ENCODE data around the gene CNOT6L.

DNA sequence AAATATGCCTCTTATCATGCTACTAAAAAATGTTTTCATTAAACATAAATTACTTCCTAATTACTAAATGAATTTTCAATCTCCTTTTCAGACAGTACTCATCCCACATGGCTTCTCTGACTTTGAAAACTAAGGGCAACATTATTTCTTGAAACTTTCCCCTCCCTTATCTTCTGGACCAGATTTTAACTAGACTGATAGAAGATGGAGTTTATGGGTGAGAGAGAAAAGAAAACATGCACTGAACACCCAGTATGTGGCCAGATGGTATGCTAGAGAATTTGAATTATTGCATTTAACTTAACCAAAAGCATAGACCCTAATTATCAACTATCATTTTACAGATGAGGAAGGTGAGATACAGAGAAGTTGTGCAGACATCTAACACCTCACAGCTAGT lies 16.8 kb downstream of the CNOT6L start:
- TF ChIP-seq, protein P1, sequence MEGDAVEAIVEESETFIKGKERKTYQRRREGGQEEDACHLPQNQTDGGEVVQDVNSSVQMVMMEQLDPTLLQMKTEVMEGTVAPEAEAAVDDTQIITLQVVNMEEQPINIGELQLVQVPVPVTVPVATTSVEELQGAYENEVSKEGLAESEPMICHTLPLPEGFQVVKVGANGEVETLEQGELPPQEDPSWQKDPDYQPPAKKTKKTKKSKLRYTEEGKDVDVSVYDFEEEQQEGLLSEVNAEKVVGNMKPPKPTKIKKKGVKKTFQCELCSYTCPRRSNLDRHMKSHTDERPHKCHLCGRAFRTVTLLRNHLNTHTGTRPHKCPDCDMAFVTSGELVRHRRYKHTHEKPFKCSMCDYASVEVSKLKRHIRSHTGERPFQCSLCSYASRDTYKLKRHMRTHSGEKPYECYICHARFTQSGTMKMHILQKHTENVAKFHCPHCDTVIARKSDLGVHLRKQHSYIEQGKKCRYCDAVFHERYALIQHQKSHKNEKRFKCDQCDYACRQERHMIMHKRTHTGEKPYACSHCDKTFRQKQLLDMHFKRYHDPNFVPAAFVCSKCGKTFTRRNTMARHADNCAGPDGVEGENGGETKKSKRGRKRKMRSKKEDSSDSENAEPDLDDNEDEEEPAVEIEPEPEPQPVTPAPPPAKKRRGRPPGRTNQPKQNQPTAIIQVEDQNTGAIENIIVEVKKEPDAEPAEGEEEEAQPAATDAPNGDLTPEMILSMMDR (IDR thresholded peaks at IDR 0.05 in 4 of 5, conservative IDR thresholded peaks at IDR 0.05 in 1 of 5) = no peak
- TF ChIP-seq POLR2A (IDR thresholded peaks at IDR 0.05) = no peak
